ENCODE data around the gene STAC.

DNA sequence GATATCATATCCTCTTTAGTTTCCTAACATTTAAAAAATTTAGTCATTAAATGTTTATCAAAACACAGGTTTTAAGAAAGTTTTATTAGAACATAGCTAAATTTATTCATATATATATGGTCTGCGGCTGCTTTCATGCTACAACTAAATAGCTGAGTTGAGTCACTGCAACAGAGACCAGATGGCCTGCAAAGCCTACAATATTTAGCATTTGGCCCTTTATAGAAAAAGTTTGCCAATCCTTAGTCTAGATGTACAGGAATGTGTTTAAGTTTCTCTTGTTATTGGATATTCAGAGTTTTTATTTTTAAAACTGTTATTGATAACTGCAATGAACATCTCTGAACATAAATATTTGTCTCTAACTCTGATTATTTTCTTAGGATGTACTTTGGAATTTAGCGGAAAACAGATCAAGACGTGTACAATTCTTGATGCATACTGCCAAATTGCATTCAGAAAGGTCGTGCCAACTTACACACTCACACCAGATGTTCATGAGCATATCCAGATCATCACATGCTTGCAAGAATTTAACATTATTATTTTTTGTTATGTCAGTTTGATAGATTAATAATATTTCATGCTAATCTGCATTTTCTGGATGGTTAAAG, 157.9 kb downstream of the STAC start:
- TF ChIP-seq, protein P1, sequence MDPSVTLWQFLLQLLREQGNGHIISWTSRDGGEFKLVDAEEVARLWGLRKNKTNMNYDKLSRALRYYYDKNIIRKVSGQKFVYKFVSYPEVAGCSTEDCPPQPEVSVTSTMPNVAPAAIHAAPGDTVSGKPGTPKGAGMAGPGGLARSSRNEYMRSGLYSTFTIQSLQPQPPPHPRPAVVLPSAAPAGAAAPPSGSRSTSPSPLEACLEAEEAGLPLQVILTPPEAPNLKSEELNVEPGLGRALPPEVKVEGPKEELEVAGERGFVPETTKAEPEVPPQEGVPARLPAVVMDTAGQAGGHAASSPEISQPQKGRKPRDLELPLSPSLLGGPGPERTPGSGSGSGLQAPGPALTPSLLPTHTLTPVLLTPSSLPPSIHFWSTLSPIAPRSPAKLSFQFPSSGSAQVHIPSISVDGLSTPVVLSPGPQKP (CRISPR knock-in tag; IDR thresholded peaks at IDR 0.05), result no peak
- no peak for TF ChIP-seq SETDB1 (IDR thresholded peaks at IDR 0.05; ENCODE audit: low read length)
- TF ChIP-seq RAD21 (CRISPR knock-in tag; conservative IDR thresholded peaks at IDR 0.05 in 1 of 2, IDR thresholded peaks at IDR 0.05 in 1 of 2), result no peak
- TF ChIP-seq, protein P2, sequence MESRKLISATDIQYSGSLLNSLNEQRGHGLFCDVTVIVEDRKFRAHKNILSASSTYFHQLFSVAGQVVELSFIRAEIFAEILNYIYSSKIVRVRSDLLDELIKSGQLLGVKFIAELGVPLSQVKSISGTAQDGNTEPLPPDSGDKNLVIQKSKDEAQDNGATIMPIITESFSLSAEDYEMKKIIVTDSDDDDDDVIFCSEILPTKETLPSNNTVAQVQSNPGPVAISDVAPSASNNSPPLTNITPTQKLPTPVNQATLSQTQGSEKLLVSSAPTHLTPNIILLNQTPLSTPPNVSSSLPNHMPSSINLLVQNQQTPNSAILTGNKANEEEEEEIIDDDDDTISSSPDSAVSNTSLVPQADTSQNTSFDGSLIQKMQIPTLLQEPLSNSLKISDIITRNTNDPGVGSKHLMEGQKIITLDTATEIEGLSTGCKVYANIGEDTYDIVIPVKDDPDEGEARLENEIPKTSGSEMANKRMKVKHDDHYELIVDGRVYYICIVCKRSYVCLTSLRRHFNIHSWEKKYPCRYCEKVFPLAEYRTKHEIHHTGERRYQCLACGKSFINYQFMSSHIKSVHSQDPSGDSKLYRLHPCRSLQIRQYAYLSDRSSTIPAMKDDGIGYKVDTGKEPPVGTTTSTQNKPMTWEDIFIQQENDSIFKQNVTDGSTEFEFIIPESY (CRISPR knock-in tag; IDR thresholded peaks at IDR 0.05), result no peak
- TF ChIP-seq SP1 (CRISPR knock-in tag; IDR thresholded peaks at IDR 0.05), result no peak
- no peak for TF ChIP-seq KLF6 (CRISPR knock-in tag; IDR thresholded peaks at IDR 0.05; ENCODE audit: borderline replicate concordance)
- no peak for TF ChIP-seq FOXM1 (IDR thresholded peaks at IDR 0.05; ENCODE audit: low read depth)
- no peak for TF ChIP-seq FOXM1 (CRISPR knock-in tag; IDR thresholded peaks at IDR 0.05; ENCODE audit: low read depth)
- TF ChIP-seq MCM2 (IDR thresholded peaks at IDR 0.05; ENCODE audit: low read depth), result no peak
- TF ChIP-seq RAD51 (IDR thresholded peaks at IDR 0.05; ENCODE audit: borderline replicate concordance, low read depth), result no peak
- no peak for TF ChIP-seq KLF13 (tag; IDR thresholded peaks at IDR 0.05; ENCODE audit: borderline replicate concordance, low read depth)

Measured in K562 (cell line).